Peyer's patch (tissue), 4 donors: Measurements from ENCODE around the gene DNAJB14. TPM values are rescaled to one million over a fixed set of nuclear protein-coding genes. Genes with fewer than 3 reads are reported as not detected.

Source experiments
- DNase-seq, 3 donors: peaks; one replicate each; pipeline ENCODE4 v3.0.0-alpha.2; 2017 to 2019
- H3K27ac ChIP-seq, 4 donors: fragments of 200-600 bp; sonication (generic); one replicate each; pipeline ENCODE4 v1.5.1; 2016 to 2019
- H3K27me3 ChIP-seq, 2 donors: fragments of 200-600 bp; sonication (generic); one replicate each; pipeline ENCODE4 v1.5.1; 2019
- H3K36me3 ChIP-seq, 3 donors: fragments of 200-600 bp; sonication (generic); one replicate each; pipeline ENCODE4 v1.5.1; 2016 to 2019
- H3K4me1 ChIP-seq, 4 donors: fragments of 200-600 bp; sonication (generic); one replicate each; pipeline ENCODE4 v1.5.1; 2016 to 2019
- H3K4me3 ChIP-seq, 4 donors: fragments of 200-600 bp; sonication (generic); 1 replicate in 3 of 4; 2 replicates in 1 of 4; pipeline ENCODE4 v1.5.1; 2016 to 2019; ENCODE audit warnings: mild to moderate bottlenecking in 1 of 4
- H3K9me3 ChIP-seq, 4 donors: fragments of 200-600 bp; sonication (generic); one replicate each; pipeline ENCODE4 v1.5.1; 2016 to 2019; ENCODE audit warnings: mild to moderate bottlenecking in 1 of 4
- CTCF ChIP-seq, 6 experiments: fragments of 450-650 bp in 4 of 6; fragments of 200-600 bp in 2 of 6; sonication (generic) in 1 of 6; IDR thresholded peaks; one replicate each; pipeline ENCODE4 v1.5.1; 2017 to 2019; ENCODE audit warnings: antibody characterized with exemption in 6 of 6, mild to moderate bottlenecking in 3 of 6, moderate library complexity in 1 of 6
- POLR2A ChIP-seq, 2 donors: fragments of 450-650 bp; IDR thresholded peaks; one replicate each; pipeline ENCODE4 v1.5.1; 2017; ENCODE audit warnings: antibody characterized with exemption in 2 of 2, mild to moderate bottlenecking in 2 of 2, moderate library complexity in 2 of 2
- total RNA-seq, 4 donors: library from RNA; depleted of rRNA; stranded (reverse); fragments of >200 nt; gene quantifications; one replicate each; pipeline ENCODE4 v1.1.0, GENCODE V29; 2016

The DNAJB14 gene
- total RNA-seq, 4 donors from 2014 or later, result 19.8 to 36.5 (median 33.0) TPM

GRCh38 chr4:99879458-99879857 is 67.0 kb downstream of the DNAJB14 start:
- no peak for DNase-seq
- H3K4me1 ChIP-seq, result no peaks in the 10 kb centered on the region
- H3K36me3 ChIP-seq, result peaks cover 0 to 66% (median 0%) of the 10 kb centered on the region in 3 donors
- H3K27me3 ChIP-seq, result no peaks in the 10 kb centered on the region
- no peak overlapping the region for H3K27ac ChIP-seq
- H3K4me3 ChIP-seq, result no peak overlapping the region
- no peaks in the 10 kb centered on the region for H3K9me3 ChIP-seq
- TF ChIP-seq CTCF (IDR thresholded peaks at IDR 0.05), result no peak
- TF ChIP-seq POLR2A (IDR thresholded peaks at IDR 0.05), result no peak

- no peaks in the 10 kb centered on the region for H3K4me1 ChIP-seq
- H3K9me3 ChIP-seq, result no peaks in the 10 kb centered on the region
- no peak for DNase-seq
- TF ChIP-seq CTCF (IDR thresholded peaks at IDR 0.05), result no peak
- TF ChIP-seq POLR2A (IDR thresholded peaks at IDR 0.05), result no peak
- H3K27ac ChIP-seq, result no peak overlapping the region
- no peak overlapping the region for H3K4me3 ChIP-seq
- peaks cover 0 to 60% (median 0%) of the 10 kb centered on the region in 3 donors for H3K36me3 ChIP-seq
- H3K27me3 ChIP-seq, result no peaks in the 10 kb centered on the region
These were observed 67.8 kb downstream of the DNAJB14 start for GRCh38 chr4:99878604-99879003.

- no peak for TF ChIP-seq POLR2A (IDR thresholded peaks at IDR 0.05)
- TF ChIP-seq CTCF (IDR thresholded peaks at IDR 0.05), result no peak
- Histone ChIP-seq H3K4me1 (no peaks in the 10 kb centered on the region), H3K27ac (no peak overlapping the region), H3K27me3 (no peaks in the 10 kb centered on the region), H3K36me3 (peaks cover 0 to 44% (median 0%) of the 10 kb centered on the region in 3 donors), H3K9me3 (no peaks in the 10 kb centered on the region), H3K4me3 (no peak overlapping the region)
- DNase-seq, result no peak
These were observed 69.5 kb downstream of the DNAJB14 start for GRCh38 chr4:99876946-99877345.

- TF ChIP-seq POLR2A (IDR thresholded peaks at IDR 0.05), result no peak
- no peak for TF ChIP-seq CTCF (IDR thresholded peaks at IDR 0.05)
- no peak for DNase-seq
- H3K27ac ChIP-seq, result no peak overlapping the region
- no peaks in the 10 kb centered on the region for H3K9me3 ChIP-seq
- H3K4me1 ChIP-seq, result no peaks in the 10 kb centered on the region
- H3K27me3 ChIP-seq, result no peaks in the 10 kb centered on the region
- H3K36me3 ChIP-seq, result peaks cover 0 to 25% (median 0%) of the 10 kb centered on the region in 3 donors
- H3K4me3 ChIP-seq, result no peak overlapping the region
These were observed 71.3 kb downstream of the DNAJB14 start for GRCh38 chr4:99875071-99875470.

GRCh38 chr4:99872570-99872969 is 73.8 kb downstream of the DNAJB14 start:
- TF ChIP-seq POLR2A (IDR thresholded peaks at IDR 0.05) (no peak), CTCF (IDR thresholded peaks at IDR 0.05) (no peak)
- Histone ChIP-seq H3K9me3 (no peaks in the 10 kb centered on the region), H3K4me1 (no peaks in the 10 kb centered on the region), H3K36me3 (peaks cover 0 to 2% (median 0%) of the 10 kb centered on the region in 3 donors), H3K27me3 (no peaks in the 10 kb centered on the region), H3K27ac (no peak overlapping the region), H3K4me3 (no peak overlapping the region)
- DNase-seq, result no peak

GRCh38 chr4:99868126-99868596 is 78.3 kb downstream of the DNAJB14 start:
- Histone ChIP-seq H3K36me3 (no peaks in the 10 kb centered on the region), H3K27me3 (no peaks in the 10 kb centered on the region), H3K4me1 (no peaks in the 10 kb centered on the region), H3K4me3 (no peak overlapping the region), H3K9me3 (no peaks in the 10 kb centered on the region), H3K27ac (no peak overlapping the region)
- TF ChIP-seq POLR2A (IDR thresholded peaks at IDR 0.05), result no peak
- TF ChIP-seq CTCF (IDR thresholded peaks at IDR 0.05), result no peak
- no peak for DNase-seq
